Measurements from ENCODE around the gene SFXN5.

Gene SFXN5

DNA sequence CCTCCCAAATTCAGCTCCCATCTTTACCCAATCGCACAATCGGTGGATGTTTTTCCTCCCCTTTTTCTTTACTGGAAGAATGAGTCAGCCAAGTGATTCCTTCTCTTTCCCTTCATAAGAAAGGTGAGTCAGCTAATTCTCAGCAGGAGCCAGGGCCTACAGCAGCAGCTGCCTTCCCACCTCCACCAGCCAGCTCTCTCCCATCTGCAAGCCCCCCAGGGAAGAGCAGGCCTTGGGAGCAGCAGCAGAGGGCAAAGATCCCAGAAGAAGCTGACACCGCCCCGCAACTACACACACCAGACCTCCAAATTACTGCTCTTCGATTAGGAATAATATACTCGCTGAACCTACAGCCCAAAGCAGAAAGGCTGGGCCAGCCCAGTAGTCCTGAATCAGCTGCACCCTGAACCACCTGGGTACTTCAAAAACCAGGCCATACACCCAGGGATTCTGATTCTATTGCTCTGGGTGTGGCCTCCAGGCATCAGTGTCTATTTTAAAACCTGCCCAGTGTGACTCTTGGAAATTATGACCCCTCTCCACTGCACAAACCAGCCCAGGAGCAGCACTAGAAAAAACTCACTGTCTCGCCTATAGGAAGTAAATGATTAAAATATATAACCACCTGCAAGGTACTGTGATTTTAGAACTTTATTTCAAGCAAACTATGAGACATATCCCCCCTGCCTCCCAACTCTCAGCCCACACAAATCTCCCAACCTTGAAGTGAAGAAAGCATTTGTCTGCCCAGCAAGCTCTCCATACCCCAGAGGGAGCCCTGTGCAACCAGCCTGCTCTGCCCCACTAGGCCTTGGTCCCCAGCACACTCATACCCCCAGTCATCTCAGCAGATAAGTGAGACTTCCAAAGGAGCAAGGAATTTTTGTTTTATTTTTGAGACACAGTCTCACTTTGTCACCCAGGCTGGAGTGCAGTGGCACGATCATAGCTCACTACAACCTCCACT lies 7.3 kb downstream of the SFXN5 start:
- Histone ChIP-seq H3K9me3 (ENCODE audit: control insufficient read depth, insufficient read depth, low read length) (no peaks in the 10 kb centered on the region), H3K9ac (ENCODE audit: low read depth, low read length) (peak overlapping the region; percentile 6; the same call in 1 of the 2 replicates), H3K36me3 (ENCODE audit: insufficient read depth, low read length) (no peaks in the 10 kb centered on the region), H3K4me1 (ENCODE audit: insufficient read depth, low read length) (peaks cover 29% of the 10 kb centered on the region)

DNA sequence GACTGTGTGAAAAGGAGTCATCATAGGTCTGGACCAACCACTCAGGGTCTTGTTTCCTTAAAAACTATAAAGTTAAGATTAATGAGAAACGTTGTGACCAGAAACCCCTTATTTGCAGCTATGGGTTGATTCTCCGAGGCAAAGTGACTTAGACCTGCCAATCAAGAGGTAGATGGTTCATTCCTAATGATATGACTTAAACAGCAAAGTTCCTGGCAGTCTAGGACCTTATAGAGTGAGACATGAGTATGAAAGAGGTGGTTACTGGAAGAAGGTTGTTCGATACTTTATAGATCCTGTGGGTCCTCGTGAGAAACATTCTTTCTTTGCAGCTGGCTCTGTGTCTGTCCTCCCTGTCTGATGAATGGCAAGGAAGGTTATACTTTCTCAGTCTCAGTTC lies 8.0 kb downstream of the SFXN5 start:
- Histone ChIP-seq H3K36me3 (ENCODE audit: insufficient read depth, low read length) (no peaks in the 10 kb centered on the region), H3K9me3 (ENCODE audit: control insufficient read depth, insufficient read depth, low read length) (no peaks in the 10 kb centered on the region), H3K4me1 (ENCODE audit: insufficient read depth, low read length) (peaks cover 22% of the 10 kb centered on the region), H3K9ac (ENCODE audit: low read depth, low read length) (0 out of 2 replicates have a peak overlapping the region, but pooled peaks have one; percentile 9)

DNA sequence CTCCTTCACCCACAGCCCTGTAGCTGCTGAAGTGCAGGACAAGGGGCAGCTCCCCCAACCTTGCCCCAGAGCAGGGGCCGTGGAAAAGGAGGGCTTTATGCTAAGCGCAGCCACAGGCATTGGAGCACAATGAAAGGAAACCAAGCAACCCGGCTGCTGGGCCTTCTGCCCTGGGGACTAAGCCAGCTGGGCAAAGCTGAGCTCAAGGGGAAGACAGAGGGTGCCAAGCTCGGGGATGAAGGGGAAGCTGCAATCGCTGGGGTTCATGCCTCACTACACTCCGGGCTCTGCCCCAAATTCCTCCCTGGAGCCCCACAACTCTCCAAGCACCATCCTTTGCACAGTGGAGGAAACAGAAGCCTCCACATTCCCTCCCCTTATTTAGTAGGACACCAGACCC lies 12.4 kb downstream of the SFXN5 start:
- peaks cover 4% of the 10 kb centered on the region; the same call in 1 of the 2 replicates for H3K36me3 ChIP-seq (ENCODE audit: insufficient read depth, low read length)
- H3K9me3 ChIP-seq (ENCODE audit: control insufficient read depth, insufficient read depth, low read length), result no peaks in the 10 kb centered on the region; the same call in 1 of the 2 replicates
- peaks cover 14% of the 10 kb centered on the region for H3K4me1 ChIP-seq (ENCODE audit: insufficient read depth, low read length)
- H3K9ac ChIP-seq (ENCODE audit: low read depth, low read length), result no peak overlapping the region

DNA sequence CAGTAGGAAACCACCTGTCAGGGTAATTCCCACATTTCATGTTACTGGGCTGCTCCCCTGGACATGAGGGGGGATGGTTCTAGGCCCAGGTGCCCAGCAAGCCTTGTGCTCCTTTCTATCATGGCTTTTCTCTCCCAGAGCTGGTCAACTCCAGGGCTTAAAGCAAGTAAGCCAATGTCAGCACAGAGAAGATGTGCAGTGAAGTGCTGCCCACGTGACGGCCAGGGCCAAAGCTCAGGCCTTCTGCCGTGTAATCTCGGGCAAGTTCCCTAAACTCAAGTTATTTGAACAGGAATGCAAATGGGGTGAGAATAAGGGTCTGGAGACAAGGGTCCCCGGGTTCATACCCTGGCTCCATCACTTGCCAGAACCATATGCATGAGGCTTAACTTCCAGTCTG lies 16.5 kb downstream of the SFXN5 start:
- H3K36me3 ChIP-seq (ENCODE audit: insufficient read depth, low read length), result peaks cover 4% of the 10 kb centered on the region; the same call in 1 of the 2 replicates
- peaks cover 9% of the 10 kb centered on the region for H3K4me1 ChIP-seq (ENCODE audit: insufficient read depth, low read length)
- H3K9ac ChIP-seq (ENCODE audit: low read depth, low read length), result no peak overlapping the region
- H3K9me3 ChIP-seq (ENCODE audit: control insufficient read depth, insufficient read depth, low read length), result no peaks in the 10 kb centered on the region; the same call in 1 of the 2 replicates

DNA sequence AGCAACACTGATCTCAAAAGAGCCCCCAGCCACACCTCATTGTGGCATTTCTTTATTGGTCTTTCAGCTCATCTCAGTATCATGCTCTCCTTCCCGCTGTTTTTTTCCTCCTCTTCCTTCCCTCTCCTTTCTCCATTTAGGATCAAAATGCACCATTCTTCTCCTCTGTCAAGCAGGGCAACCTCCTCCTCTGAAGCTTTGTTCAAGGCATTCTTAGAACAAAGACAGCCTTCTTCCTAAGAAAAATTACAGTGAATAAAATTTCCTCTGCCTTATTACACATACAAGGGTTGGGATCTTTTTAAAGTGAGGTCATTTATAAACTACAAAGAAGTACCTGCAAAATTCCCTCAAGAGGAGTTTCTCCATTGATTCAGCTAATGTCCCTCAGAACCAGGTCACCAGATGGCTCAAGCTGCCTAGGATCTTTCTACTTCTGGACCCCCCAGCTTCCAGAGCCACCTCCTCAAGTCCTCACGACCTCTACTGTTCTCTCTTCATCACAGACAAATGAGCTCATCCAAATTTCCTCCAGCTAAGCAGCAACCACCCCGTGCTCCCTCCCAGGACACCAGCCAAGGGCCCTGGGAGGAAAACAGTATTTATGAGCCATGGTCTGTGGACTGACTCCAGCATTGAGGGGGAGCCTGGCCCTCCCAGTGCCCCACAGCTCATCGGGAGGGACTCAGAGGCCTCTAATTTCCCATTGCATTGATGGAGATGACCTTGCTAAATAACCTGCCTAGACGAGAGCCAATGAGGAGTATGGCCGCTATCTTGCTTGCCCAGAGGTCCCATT lies 18.0 kb downstream of the SFXN5 start:
- no peak overlapping the region for H3K9ac ChIP-seq (ENCODE audit: low read depth, low read length)
- peaks cover 13% of the 10 kb centered on the region for H3K4me1 ChIP-seq (ENCODE audit: insufficient read depth, low read length)
- peaks cover 4% of the 10 kb centered on the region; the same call in 1 of the 2 replicates for H3K36me3 ChIP-seq (ENCODE audit: insufficient read depth, low read length)
- no peaks in the 10 kb centered on the region; the same call in 1 of the 2 replicates for H3K9me3 ChIP-seq (ENCODE audit: control insufficient read depth, insufficient read depth, low read length)

DNA sequence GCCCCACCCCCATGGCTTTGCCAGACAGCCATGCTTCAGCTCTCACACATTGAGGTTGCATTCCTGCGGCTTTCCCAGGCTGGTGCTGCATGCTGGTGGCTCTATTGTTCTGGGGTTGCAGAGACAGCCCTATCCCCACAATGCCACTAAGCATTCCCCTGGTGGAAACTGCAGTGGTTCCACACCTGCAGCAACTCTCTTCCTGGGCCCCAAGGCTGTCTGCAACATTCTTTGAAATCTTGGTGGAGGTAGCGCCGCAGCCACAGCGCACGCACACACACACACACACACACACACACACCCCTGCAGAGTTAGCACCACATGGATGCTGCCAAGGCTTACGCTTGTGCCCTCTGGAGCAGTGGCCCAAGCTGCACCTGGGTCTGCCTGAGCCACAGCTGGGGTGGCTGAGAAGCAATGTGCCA lies 21.4 kb downstream of the SFXN5 start:
- H3K9me3 ChIP-seq (ENCODE audit: control insufficient read depth, insufficient read depth, low read length), result no peaks in the 10 kb centered on the region
- no peak overlapping the region for H3K9ac ChIP-seq (ENCODE audit: low read depth, low read length)
- H3K4me1 ChIP-seq (ENCODE audit: insufficient read depth, low read length), result peaks cover 13% of the 10 kb centered on the region
- H3K36me3 ChIP-seq (ENCODE audit: insufficient read depth, low read length), result no peaks in the 10 kb centered on the region

DNA sequence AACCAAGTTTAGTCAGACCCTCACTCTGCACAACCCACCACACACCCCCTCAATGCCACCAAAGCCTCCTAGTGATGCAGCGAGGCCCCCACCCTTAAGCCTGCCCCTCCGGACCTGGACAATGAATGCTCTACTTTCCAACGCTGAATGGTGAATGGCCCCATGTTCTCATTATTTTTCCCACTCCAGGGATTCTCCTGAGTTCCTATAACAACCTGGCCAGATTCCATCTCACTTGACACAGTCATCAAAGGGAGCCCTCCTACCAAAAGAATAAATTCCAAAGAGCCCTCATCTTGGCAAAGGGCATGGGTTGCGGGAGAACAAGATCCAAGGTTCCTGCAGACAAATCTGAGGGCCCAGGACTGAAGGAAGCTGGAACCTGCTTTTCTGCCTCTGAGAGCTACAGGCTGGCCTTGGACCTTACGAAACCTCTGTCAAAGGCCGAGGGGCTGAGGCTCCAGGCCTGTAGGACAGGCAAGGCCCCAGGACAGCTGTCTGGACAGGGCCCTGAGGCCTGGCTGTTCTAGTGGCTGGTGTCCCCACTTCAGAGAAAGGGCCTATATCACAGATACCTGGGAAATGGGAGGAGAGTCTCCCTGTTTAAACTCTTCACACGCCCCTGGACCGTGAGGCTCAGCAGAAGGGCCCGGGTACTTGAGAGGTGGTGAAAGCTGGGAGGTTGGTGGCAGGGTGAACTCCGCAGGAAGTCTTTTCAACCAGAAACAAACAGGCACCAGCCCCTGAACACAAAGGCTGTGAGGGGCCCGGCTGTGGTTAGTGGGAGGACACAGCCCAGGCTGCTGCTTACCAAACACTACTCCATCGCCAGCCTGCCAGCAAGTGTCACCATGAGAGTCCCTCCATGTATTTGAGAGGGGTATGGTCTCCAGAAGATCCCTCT lies 27.3 kb downstream of the SFXN5 start:
- H3K36me3 ChIP-seq (ENCODE audit: insufficient read depth, low read length), result 0 out of 2 replicates have a peak, but pooled peaks cover 2% of the 10 kb centered on the region
- no peaks in the 10 kb centered on the region for H3K9me3 ChIP-seq (ENCODE audit: control insufficient read depth, insufficient read depth, low read length)
- peaks cover 9% of the 10 kb centered on the region; the same call in 1 of the 2 replicates for H3K4me1 ChIP-seq (ENCODE audit: insufficient read depth, low read length)
- H3K9ac ChIP-seq (ENCODE audit: low read depth, low read length), result no peak overlapping the region

DNA sequence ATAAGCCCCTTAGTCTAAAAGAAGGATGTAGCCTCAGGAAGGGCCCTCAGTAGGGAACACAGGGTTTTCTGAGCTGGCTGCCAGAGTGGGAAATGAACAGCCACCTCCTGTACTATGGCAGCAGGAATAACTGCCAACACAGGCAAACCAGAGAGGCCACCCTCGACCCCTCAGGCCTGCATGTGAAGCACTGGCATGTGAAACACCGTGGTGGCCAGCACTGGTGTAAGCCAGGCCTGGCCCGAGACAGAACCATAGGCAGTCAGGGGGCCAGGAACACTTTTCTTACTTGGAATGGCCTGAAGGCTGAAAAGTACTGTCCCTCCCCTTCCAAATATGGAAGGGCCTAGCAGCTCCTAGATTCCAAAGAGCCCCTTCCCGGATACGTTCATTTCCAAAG lies 28.2 kb downstream of the SFXN5 start:
- Histone ChIP-seq H3K4me1 (ENCODE audit: insufficient read depth, low read length) (peaks cover 9% of the 10 kb centered on the region; the same call in 1 of the 2 replicates), H3K36me3 (ENCODE audit: insufficient read depth, low read length) (0 out of 2 replicates have a peak, but pooled peaks cover 2% of the 10 kb centered on the region), H3K9me3 (ENCODE audit: control insufficient read depth, insufficient read depth, low read length) (no peaks in the 10 kb centered on the region), H3K9ac (ENCODE audit: low read depth, low read length) (no peak overlapping the region)

DNA sequence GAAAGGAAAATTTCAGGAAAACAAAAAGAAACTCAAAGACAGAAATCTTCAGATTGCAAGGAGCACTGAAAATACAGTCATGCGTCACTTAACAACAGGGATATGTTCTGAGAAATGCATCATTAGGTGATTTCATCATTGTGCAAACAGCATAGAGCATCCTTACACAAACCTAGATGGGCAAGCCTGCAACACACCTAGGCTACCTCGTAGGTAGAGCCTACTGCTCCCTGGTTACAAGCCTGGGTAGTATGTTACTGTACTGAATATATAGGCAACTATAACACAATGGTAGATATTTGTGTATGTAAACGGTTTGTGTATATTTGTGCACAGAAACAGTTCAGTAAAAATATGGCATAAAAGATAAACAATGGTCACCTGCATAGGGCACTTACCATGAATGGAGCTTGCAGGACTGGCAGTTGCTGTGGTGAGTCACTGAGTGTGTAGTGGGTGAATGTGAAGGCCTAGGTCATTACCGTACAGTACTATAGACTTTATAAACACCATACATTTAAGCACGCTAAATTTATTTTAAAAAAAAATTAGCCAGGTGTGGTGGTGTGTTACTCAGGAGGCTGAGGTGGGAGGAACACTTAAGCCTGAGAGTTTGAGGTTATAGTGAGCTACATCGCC lies 33.4 kb downstream of the SFXN5 start:
- H3K4me1 ChIP-seq (ENCODE audit: insufficient read depth, low read length), result peaks cover 14% of the 10 kb centered on the region

DNA sequence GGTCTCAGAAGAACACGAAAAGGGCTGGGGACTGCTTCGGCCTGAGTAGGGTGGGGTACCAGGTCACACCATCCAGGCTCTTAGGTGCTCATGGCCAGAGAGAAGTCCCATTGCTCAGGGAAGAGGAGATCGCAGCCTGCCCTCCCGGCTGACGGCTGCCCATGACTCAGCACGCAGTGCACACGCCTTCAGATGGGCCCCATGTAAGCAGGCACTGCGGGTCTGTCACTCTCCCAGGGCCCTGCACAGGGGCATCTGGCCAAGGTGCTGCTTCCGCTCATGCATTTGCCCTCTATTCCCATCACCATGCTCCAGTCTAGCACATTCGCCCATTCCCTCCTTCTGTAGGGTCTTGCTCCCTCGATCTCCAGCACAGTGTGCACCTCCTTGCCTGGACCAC lies 34.7 kb downstream of the SFXN5 start:
- H3K36me3 ChIP-seq (ENCODE audit: insufficient read depth, low read length), result no peaks in the 10 kb centered on the region
- H3K9ac ChIP-seq (ENCODE audit: low read depth, low read length), result no peak overlapping the region
- peaks cover 14% of the 10 kb centered on the region for H3K4me1 ChIP-seq (ENCODE audit: insufficient read depth, low read length)
- H3K9me3 ChIP-seq (ENCODE audit: control insufficient read depth, insufficient read depth, low read length), result no peaks in the 10 kb centered on the region

More for the DNA sequence above, 33.4 kb downstream of the SFXN5 start:
- H3K9ac ChIP-seq (ENCODE audit: low read depth, low read length), result no peak overlapping the region
- H3K9me3 ChIP-seq (ENCODE audit: control insufficient read depth, insufficient read depth, low read length), result no peaks in the 10 kb centered on the region
- no peaks in the 10 kb centered on the region for H3K36me3 ChIP-seq (ENCODE audit: insufficient read depth, low read length)

DNA sequence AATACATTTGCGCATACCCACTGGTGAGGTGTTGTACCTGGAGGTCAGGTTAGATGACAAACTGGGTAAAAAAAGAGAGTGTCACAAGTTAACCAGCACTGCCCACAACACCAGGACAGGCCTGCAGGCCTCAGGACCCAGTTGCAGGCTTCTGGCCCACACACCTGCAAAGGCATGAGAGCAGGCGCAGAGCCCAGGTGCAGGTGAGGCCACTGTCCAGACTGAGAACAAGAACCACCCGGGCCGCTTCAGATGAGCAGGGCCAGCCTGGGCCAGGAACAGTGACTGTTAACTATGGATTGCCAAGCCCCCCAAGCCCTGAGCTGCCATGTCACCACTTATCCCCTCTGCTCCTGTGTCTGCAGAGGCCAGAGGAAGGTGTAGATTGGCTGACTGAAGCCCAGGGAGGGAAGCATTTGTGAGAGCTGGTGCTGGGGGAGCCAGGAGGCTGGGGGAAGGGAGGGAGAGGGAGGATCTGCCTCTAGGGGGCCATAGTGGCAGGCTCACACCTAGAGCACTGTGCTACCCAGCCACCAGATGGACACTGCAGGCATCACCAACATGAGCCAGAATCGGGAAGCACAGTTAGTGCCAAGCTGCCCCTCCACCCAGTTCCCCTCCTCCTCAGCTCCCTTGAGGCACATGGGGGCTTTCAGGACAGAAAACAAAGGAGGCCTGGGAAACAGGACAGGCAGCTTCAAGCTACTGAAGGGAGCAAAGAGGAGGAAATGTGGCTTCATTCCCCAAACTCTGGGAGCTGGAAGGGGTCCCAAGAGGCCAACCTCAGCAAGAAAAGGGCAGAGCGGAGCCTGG lies 35.4 kb downstream of the SFXN5 start:
- Histone ChIP-seq H3K9ac (ENCODE audit: low read depth, low read length) (no peak overlapping the region), H3K9me3 (ENCODE audit: control insufficient read depth, insufficient read depth, low read length) (no peaks in the 10 kb centered on the region), H3K4me1 (ENCODE audit: insufficient read depth, low read length) (peaks cover 14% of the 10 kb centered on the region), H3K36me3 (ENCODE audit: insufficient read depth, low read length) (no peaks in the 10 kb centered on the region)

DNA sequence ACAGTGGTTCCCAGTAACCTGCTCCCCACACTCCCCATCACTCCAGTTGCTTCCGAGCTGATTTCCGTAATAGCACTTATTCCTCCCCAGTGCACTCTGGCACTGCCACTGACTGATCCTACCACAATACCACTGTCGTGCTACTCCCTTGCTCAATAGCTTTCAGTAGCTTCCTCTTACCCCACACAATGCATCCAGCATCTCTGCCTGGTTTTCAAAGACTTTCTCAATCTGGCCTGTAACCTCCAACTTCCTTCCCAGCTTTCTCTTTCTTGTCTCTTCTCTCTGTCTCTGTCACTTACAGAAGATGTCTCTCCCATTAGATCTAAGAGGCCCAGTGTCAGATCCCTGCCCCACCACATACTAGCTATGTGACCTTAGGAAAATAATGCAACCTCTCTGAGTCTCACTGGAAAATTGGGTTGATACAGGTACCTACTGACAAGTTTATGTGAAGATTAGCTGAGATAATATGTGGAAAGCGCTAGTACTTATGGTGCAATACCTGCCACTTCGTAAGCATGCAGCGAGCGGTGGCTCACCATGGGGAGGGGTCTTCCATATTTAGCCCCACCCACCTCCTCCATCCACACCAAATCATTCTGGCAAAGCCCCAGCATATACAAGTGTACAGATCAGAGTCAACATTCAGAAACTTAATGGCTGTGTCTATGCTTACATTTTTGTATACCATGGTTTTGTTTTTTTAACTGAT lies 36.7 kb downstream of the SFXN5 start:
- Histone ChIP-seq H3K9ac (ENCODE audit: low read depth, low read length) (no peak overlapping the region), H3K36me3 (ENCODE audit: insufficient read depth, low read length) (no peaks in the 10 kb centered on the region), H3K9me3 (ENCODE audit: control insufficient read depth, insufficient read depth, low read length) (no peaks in the 10 kb centered on the region), H3K4me1 (ENCODE audit: insufficient read depth, low read length) (peaks cover 14% of the 10 kb centered on the region)

Data from ES-I3 (cell line).